DOHH2 (cell line): ENCODE data around the gene ALDH1B1.

ENCODE experiments used
- H3F3A ChIP-seq: fragments of 200-600 bp; sonication (generic), shearing (Covaris generic); 2 replicates; pipeline ENCODE4 v1.6.0; 2016; ENCODE audit warnings: antibody characterized with exemption, mild to moderate bottlenecking; ENCODE audit not compliant: control insufficient read depth, insufficient read depth
- H3K27ac ChIP-seq: fragments of 200-600 bp; sonication (generic); 2 replicates; pipeline ENCODE4 v1.5.1; 2014; ENCODE audit warnings: low read depth, mild to moderate bottlenecking, low read length, moderate library complexity
- H3K27me3 ChIP-seq: fragments of 200-600 bp; sonication (generic); 2 replicates; pipeline ENCODE4 v1.6.1; 2014; ENCODE audit warnings: mild to moderate bottlenecking, low read length, mixed read lengths; ENCODE audit not compliant: control insufficient read depth
- H3K36me3 ChIP-seq: fragments of 200-600 bp; sonication (generic); 2 replicates; pipeline ENCODE4 v1.6.1; 2014; ENCODE audit warnings: mild to moderate bottlenecking, low read length, moderate library complexity, mixed read lengths; ENCODE audit not compliant: control insufficient read depth
- H3K4me1 ChIP-seq: fragments of 200-600 bp; sonication (generic); 2 replicates; pipeline ENCODE4 v1.6.1; 2014; ENCODE audit warnings: mild to moderate bottlenecking, low read length, mixed read lengths; ENCODE audit not compliant: control insufficient read depth
- H3K4me2 ChIP-seq: fragments of 200-600 bp; sonication (generic); 2 replicates; pipeline ENCODE4 v1.6.0; 2014; ENCODE audit warnings: mild to moderate bottlenecking, low read length, moderate library complexity
- H3K4me3 ChIP-seq: fragments of 200-600 bp; sonication (generic); 2 replicates; pipeline ENCODE4 v1.5.1; 2014; ENCODE audit warnings: mild to moderate bottlenecking, low read length, mixed read lengths
- H3K79me2 ChIP-seq: fragments of 200-600 bp; sonication (generic); 2 replicates; pipeline ENCODE4 v1.6.1; 2014; ENCODE audit warnings: mild to moderate bottlenecking, low read length, mixed read lengths; ENCODE audit not compliant: control insufficient read depth
- H3K9me2 ChIP-seq: fragments of 200-600 bp; sonication (generic); replicated peaks from 2 replicates; pipeline ENCODE4 v1.6.1; 2014; ENCODE audit warnings: mild to moderate bottlenecking, low read length, mixed read lengths; ENCODE audit not compliant: control insufficient read depth
- H3K9me3 ChIP-seq: fragments of 200-600 bp; sonication (generic); 2 replicates; pipeline ENCODE4 v1.6.1; 2014; ENCODE audit warnings: antibody characterized with exemption, low read length, mixed read lengths; ENCODE audit not compliant: control insufficient read depth, insufficient read depth
- H4K20me1 ChIP-seq: fragments of 200-600 bp; sonication (generic); 2 replicates; pipeline ENCODE4 v1.6.0; 2014; ENCODE audit warnings: low read depth, mild to moderate bottlenecking, antibody characterized with exemption, low read length, moderate library complexity; ENCODE audit not compliant: control insufficient read depth, insufficient read depth
- EZH2phosphoT487 ChIP-seq: fragments of 200-600 bp; sonication (generic); IDR thresholded peaks from 2 replicates; pipeline ENCODE4 v1.6.1; 2017; ENCODE audit warnings: borderline replicate concordance, mild to moderate bottlenecking, antibody characterized with exemption, low read length, moderate library complexity, mixed read lengths
- TF ChIP-seq, protein P1 (sequence below): fragments of 200-600 bp; sonication (generic); IDR thresholded peaks from one replicate; pipeline ENCODE4 v1.5.1; 2014; ENCODE audit warnings: antibody characterized with exemption, mild to moderate bottlenecking, low read depth, low read length; ENCODE audit not compliant: poor library complexity, severe bottlenecking

The ALDH1B1 gene

DNA sequence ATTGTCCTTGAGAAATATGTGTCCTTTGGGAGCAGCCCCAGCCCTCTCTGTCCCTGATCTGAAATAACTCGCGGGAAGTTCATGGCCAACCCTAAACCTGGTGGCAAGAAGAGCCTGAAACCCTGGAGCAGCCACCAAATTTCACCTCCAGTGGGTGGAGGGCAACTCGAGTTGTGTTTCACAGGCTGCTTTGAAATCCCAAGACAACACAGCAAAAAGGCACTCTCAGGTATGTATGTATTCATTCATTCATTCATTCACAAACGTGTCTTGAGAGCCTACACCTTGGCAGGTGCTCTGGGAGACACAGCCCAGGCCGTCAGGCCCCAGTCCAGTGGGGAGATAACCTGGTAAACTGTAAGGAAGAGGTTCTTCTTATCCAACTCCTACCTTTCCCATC is 35.7 kb upstream of the ALDH1B1 start:
- H3K27ac ChIP-seq, result no peak overlapping the region
- H3K4me2 ChIP-seq, result no peak overlapping the region
- no peaks in the 10 kb centered on the region for H3K36me3 ChIP-seq
- TF ChIP-seq EZH2phosphoT487, result no peak
- TF ChIP-seq, protein P1, sequence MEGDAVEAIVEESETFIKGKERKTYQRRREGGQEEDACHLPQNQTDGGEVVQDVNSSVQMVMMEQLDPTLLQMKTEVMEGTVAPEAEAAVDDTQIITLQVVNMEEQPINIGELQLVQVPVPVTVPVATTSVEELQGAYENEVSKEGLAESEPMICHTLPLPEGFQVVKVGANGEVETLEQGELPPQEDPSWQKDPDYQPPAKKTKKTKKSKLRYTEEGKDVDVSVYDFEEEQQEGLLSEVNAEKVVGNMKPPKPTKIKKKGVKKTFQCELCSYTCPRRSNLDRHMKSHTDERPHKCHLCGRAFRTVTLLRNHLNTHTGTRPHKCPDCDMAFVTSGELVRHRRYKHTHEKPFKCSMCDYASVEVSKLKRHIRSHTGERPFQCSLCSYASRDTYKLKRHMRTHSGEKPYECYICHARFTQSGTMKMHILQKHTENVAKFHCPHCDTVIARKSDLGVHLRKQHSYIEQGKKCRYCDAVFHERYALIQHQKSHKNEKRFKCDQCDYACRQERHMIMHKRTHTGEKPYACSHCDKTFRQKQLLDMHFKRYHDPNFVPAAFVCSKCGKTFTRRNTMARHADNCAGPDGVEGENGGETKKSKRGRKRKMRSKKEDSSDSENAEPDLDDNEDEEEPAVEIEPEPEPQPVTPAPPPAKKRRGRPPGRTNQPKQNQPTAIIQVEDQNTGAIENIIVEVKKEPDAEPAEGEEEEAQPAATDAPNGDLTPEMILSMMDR, result no peak
- no peaks in the 10 kb centered on the region for H3F3A ChIP-seq
- H3K27me3 ChIP-seq, result no peaks in the 10 kb centered on the region
- no peak overlapping the region for H3K4me3 ChIP-seq
- no peaks in the 10 kb centered on the region for H3K9me2 ChIP-seq
- H4K20me1 ChIP-seq, result no peaks in the 10 kb centered on the region
- no peaks in the 10 kb centered on the region for H3K9me3 ChIP-seq
- no peaks in the 10 kb centered on the region for H3K79me2 ChIP-seq
- no peaks in the 10 kb centered on the region for H3K4me1 ChIP-seq

DNA sequence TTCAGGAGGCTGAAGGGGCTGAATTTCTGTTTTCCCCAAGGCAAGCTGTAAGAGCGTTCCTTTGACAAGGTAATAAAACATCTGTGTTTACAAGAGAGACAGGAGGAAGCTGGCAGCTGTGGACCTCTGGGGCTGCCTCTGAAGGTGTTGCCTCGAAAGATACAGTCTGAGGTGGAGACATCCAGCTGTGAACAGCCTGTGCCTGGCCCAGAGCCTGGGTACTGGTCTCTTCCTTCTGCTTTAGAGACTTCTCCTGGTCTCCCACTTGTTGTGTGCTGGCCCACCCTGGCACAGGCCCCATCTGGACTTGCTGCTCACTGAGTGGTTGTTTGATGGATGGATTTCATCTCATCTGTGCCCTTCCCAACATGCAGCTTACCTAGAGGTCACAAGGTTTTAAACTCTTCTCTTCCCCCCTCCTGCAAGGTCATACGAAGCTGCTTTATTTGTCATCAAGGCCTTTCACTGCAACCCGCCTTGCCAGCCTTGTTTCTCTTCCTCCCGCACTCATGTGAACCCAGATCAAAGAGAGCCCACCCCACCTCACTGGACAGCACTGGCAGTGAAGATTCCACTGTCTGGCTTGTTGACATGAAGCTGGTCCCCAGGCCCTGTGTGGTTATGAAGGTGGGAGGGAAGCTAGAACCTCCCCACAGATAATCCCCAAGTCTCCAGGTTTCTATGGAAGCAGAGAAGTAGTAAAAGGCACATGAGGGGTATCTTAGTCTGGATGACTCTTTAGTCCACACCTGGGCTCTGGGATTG is 35.0 kb upstream of the ALDH1B1 start:
- Histone ChIP-seq H3K36me3 (no peaks in the 10 kb centered on the region), H3K4me2 (no peak overlapping the region), H3K9me3 (no peaks in the 10 kb centered on the region), H4K20me1 (no peaks in the 10 kb centered on the region), H3K4me3 (no peak overlapping the region), H3K4me1 (no peaks in the 10 kb centered on the region), H3K9me2 (no peaks in the 10 kb centered on the region), H3K79me2 (no peaks in the 10 kb centered on the region), H3K27me3 (no peaks in the 10 kb centered on the region), H3F3A (no peaks in the 10 kb centered on the region), H3K27ac (no peak overlapping the region)
- TF ChIP-seq EZH2phosphoT487, result no peak
- TF ChIP-seq, protein P1, result no peak

DNA sequence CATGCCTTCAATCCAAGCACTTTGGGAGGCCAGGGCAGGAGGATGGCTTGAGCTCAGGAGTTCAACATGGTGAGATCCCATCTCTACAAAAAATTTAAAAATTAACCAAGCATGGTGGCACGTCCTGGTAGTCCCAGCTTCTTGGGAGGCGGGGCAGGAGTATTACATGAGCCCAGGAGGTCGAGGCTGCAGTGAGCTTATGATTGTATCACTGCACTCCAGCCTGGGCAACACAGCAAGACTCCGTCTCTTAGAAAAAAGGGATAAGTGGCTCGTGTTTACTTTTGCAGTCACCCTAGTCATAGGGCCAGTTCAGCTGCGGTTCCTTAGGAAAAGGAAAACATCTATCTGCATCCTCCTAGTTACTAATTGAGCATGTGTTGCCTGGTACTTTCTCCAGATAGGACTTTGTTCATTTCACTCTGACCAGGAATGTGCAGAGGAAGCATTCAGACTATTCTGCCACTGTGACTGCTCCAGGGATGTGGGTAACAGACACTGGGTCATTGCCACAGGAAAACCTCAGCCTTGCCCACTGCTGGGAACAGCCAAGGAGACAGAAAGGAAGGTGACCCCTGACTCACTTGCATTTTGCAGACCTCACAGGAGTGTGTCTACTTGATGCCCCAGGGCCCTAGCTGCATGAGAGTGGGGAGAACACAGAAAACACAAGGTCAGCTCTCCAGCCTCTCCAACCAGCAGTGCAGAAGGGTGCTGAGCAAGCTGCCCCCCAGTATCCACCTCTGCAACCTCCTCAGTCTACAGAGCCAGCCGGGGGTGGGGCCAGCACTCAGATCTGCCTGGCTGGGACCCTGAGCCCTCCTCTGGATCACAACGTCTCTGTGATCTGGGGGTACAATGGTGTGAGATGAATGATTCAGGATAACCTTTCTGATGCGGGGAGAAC is 33.9 kb upstream of the ALDH1B1 start:
- no peak overlapping the region for H3K4me3 ChIP-seq
- no peaks in the 10 kb centered on the region for H3K9me2 ChIP-seq
- no peak overlapping the region for H3K4me2 ChIP-seq
- no peak for TF ChIP-seq EZH2phosphoT487
- TF ChIP-seq, protein P1, result no peak
- H3K9me3 ChIP-seq, result no peaks in the 10 kb centered on the region
- no peaks in the 10 kb centered on the region for H3K27me3 ChIP-seq
- H3K27ac ChIP-seq, result no peak overlapping the region
- no peaks in the 10 kb centered on the region for H3K4me1 ChIP-seq
- H3K79me2 ChIP-seq, result no peaks in the 10 kb centered on the region
- no peaks in the 10 kb centered on the region for H3K36me3 ChIP-seq
- no peaks in the 10 kb centered on the region for H4K20me1 ChIP-seq
- no peaks in the 10 kb centered on the region for H3F3A ChIP-seq
